Nephron progenitor cell (in vitro differentiated cells): ENCODE results near the gene PPP1R1A.

Experiments
- DNase-seq: peaks from one replicate; pipeline ENCODE4 v3.0.0; 2021
- H3K27ac Mint-ChIP-seq: 2 replicates; pipeline ENCODE4 v1.8.0; 2021; ENCODE audit warnings: mild to moderate bottlenecking, moderate library complexity, mixed read lengths
- H3K27me3 Mint-ChIP-seq: 2 replicates; pipeline ENCODE4 v1.8.0; 2021; ENCODE audit warnings: mild to moderate bottlenecking, low read depth, mixed read lengths; ENCODE audit not compliant: poor library complexity
- H3K36me3 Mint-ChIP-seq: 2 replicates; pipeline ENCODE4 v1.8.0; 2021; ENCODE audit warnings: low read depth, mixed read lengths
- H3K4me1 Mint-ChIP-seq: 2 replicates; pipeline ENCODE4 v1.8.0; 2021; ENCODE audit warnings: mixed read lengths
- H3K4me3 Mint-ChIP-seq: 2 replicates; pipeline ENCODE4 v1.8.0; 2021; ENCODE audit warnings: mild to moderate bottlenecking, moderate library complexity, mixed read lengths
- H3K9me3 Mint-ChIP-seq: 2 replicates; pipeline ENCODE4 v1.8.0; 2021; ENCODE audit warnings: mild to moderate bottlenecking, moderate library complexity, mixed read lengths
- TF ChIP-seq, protein P1 (sequence below): fragments of 200-600 bp; sonication (generic); IDR thresholded peaks from 2 replicates; pipeline ENCODE4 v1.5.0; 2021; ENCODE audit warnings: antibody characterized with exemption

Gene PPP1R1A

DNA sequence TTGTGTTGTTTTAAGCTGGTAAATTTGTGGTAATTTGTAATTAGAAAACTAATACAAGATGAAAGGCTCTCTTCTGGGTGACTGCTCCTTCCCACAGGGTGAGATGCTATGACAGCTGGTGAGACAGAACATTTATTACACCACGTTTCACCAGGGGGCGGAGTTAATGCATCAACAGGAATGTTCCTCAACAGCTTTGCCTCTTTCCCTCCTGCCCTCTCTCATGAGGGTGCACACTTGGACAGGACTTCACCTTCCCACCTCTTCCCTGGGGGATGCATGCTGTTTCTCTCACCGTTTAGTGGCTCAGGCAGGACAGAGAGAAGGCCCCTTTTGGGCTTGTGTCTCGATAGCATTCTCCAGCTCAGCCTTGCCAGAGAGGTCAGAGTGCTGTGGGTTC lies 13.4 kb upstream of the PPP1R1A start:
- Mint-ChIP-seq H3K4me3 (no peak overlapping the region), H3K9me3 (peaks cover 7% of the 10 kb centered on the region), H3K4me1 (peaks cover 26% of the 10 kb centered on the region), H3K27me3 (peaks cover 11% of the 10 kb centered on the region), H3K27ac (no peak overlapping the region), H3K36me3 (peaks cover 6% of the 10 kb centered on the region)
- TF ChIP-seq, protein P1, sequence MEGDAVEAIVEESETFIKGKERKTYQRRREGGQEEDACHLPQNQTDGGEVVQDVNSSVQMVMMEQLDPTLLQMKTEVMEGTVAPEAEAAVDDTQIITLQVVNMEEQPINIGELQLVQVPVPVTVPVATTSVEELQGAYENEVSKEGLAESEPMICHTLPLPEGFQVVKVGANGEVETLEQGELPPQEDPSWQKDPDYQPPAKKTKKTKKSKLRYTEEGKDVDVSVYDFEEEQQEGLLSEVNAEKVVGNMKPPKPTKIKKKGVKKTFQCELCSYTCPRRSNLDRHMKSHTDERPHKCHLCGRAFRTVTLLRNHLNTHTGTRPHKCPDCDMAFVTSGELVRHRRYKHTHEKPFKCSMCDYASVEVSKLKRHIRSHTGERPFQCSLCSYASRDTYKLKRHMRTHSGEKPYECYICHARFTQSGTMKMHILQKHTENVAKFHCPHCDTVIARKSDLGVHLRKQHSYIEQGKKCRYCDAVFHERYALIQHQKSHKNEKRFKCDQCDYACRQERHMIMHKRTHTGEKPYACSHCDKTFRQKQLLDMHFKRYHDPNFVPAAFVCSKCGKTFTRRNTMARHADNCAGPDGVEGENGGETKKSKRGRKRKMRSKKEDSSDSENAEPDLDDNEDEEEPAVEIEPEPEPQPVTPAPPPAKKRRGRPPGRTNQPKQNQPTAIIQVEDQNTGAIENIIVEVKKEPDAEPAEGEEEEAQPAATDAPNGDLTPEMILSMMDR: no peak
- no peak for DNase-seq

- TF ChIP-seq, protein P1: no peak
- peaks cover 7% of the 10 kb centered on the region for H3K9me3 Mint-ChIP-seq
- peak; percentile 40 for DNase-seq
- peak overlapping the region; percentile 34 for H3K27ac Mint-ChIP-seq
- H3K4me1 Mint-ChIP-seq: peaks cover 35% of the 10 kb centered on the region
- H3K36me3 Mint-ChIP-seq: peaks cover 6% of the 10 kb centered on the region
- no peak overlapping the region for H3K4me3 Mint-ChIP-seq
- H3K27me3 Mint-ChIP-seq: peaks cover 21% of the 10 kb centered on the region
Measured at GRCh38 chr12:54598970-54599369, 10.5 kb upstream of the PPP1R1A start.

DNA sequence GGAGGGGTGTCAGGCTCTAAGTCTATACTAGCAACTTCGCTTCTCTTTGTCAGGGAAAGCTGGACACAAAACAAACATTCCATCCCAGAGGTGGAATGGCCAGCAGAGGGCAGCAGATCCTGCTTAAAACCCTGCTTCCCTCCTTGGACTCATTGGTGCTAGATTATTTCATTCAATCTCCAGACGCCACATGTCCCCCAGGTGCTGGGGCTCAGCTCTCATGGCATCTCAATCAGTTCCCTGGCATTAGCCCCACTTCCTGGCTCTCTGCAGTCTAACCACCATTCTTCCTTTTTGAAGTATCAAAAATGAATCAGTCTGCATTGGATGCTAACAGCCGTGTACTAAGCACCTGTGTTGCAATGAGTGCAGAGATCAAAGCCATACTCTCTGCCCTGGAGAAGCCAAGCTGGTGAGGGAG lies 8.1 kb upstream of the PPP1R1A start:
- no peaks in the 10 kb centered on the region for H3K36me3 Mint-ChIP-seq
- H3K27me3 Mint-ChIP-seq: peaks cover 35% of the 10 kb centered on the region
- H3K9me3 Mint-ChIP-seq: no peaks in the 10 kb centered on the region
- no peak overlapping the region for H3K4me3 Mint-ChIP-seq
- peaks cover 46% of the 10 kb centered on the region for H3K4me1 Mint-ChIP-seq
- TF ChIP-seq, protein P1: peak; percentile 84
- peak; percentile 82 for DNase-seq
- no peak overlapping the region for H3K27ac Mint-ChIP-seq

DNA sequence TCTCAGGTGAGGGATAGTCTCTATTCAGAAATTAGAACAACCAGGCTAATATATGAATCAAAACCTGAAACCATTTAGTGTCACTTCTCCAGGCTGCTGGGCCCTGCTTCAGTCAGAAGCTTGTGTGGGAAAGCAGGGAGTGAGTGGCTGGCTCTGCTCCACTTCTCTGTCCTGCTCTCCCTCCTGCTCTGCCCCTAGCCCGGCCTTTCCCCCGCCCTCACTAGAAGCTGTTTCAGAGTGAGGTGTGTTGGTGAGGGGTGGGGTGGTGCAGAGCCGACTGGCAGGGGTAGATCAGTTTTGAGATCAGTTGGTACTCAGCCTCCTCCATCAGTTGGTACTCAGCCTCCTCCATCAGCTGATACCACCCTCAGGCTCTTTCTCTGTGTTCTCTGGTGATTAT lies 7.0 kb upstream of the PPP1R1A start:
- no peak for DNase-seq
- H3K4me1 Mint-ChIP-seq: peaks cover 57% of the 10 kb centered on the region
- TF ChIP-seq, protein P1: no peak
- H3K36me3 Mint-ChIP-seq: no peaks in the 10 kb centered on the region
- H3K27me3 Mint-ChIP-seq: peaks cover 38% of the 10 kb centered on the region
- no peaks in the 10 kb centered on the region for H3K9me3 Mint-ChIP-seq
- no peak overlapping the region for H3K27ac Mint-ChIP-seq
- H3K4me3 Mint-ChIP-seq: no peak overlapping the region

- Mint-ChIP-seq H3K27me3 (peaks cover 51% of the 10 kb centered on the region), H3K36me3 (no peaks in the 10 kb centered on the region), H3K4me3 (no peak overlapping the region), H3K9me3 (no peaks in the 10 kb centered on the region), H3K27ac (no peak overlapping the region), H3K4me1 (peaks cover 60% of the 10 kb centered on the region)
- no peak for DNase-seq
- TF ChIP-seq, protein P1: no peak
Measured at GRCh38 chr12:54593725-54594124, 5.3 kb upstream of the PPP1R1A start.

- Mint-ChIP-seq H3K36me3 (no peaks in the 10 kb centered on the region), H3K4me3 (no peak overlapping the region), H3K27me3 (peaks cover 52% of the 10 kb centered on the region), H3K4me1 (peaks cover 59% of the 10 kb centered on the region), H3K27ac (no peak overlapping the region), H3K9me3 (no peaks in the 10 kb centered on the region)
- DNase-seq: no peak
- TF ChIP-seq, protein P1: no peak
Measured at GRCh38 chr12:54593135-54593534, 4.7 kb upstream of the PPP1R1A start.
